Duodenal mucosa (tissue), 2 donors: ENCODE results near the gene DYNC1I2.

ENCODE experiments used
- H3K27ac ChIP-seq: one replicate; pipeline ENCODE4 v1.7.0; 2013; ENCODE audit warnings: low read depth, low read length
- H3K27me3 ChIP-seq, 2 donors: one replicate each; pipeline ENCODE4 v1.7.0; 2013; ENCODE audit warnings: low read length in 2 of 2, control low read depth in 1 of 2; ENCODE audit not compliant: insufficient read depth in 2 of 2, control insufficient read depth in 1 of 2
- H3K36me3 ChIP-seq, 2 donors: one replicate each; pipeline ENCODE4 v1.7.0; 2013; ENCODE audit warnings: low read length in 2 of 2, control low read depth in 1 of 2; ENCODE audit not compliant: insufficient read depth in 2 of 2, control insufficient read depth in 1 of 2
- H3K4me1 ChIP-seq, 2 donors: one replicate each; pipeline ENCODE4 v1.7.0; 2013; ENCODE audit warnings: low read length in 2 of 2, control low read depth in 1 of 2; ENCODE audit not compliant: insufficient read depth in 2 of 2, control insufficient read depth in 1 of 2
- H3K4me3 ChIP-seq, 2 donors: one replicate each; pipeline ENCODE4 v1.7.0; 2013; ENCODE audit warnings: low read length in 2 of 2, low read depth in 1 of 2
- H3K9ac ChIP-seq, 2 donors: one replicate each; pipeline ENCODE4 v1.7.0; 2013; ENCODE audit warnings: low read length in 2 of 2, low read depth in 1 of 2
- H3K9me3 ChIP-seq, 2 donors: one replicate each; pipeline ENCODE4 v1.7.0; 2013; ENCODE audit warnings: low read length in 2 of 2, control low read depth in 1 of 2; ENCODE audit not compliant: control insufficient read depth in 1 of 2

DYNC1I2 gene

GRCh38 chr2:171711351-171711750 is 24.1 kb downstream of the DYNC1I2 start:
- H3K4me1 ChIP-seq, result no peaks in the 10 kb centered on the region
- no peak overlapping the region for H3K27ac ChIP-seq
- peaks cover 7 to 10% of the 10 kb centered on the region in 2 donors for H3K36me3 ChIP-seq
- no peaks in the 10 kb centered on the region for H3K27me3 ChIP-seq
- H3K4me3 ChIP-seq, result no peak overlapping the region
- no peaks in the 10 kb centered on the region for H3K9me3 ChIP-seq
- no peak overlapping the region for H3K9ac ChIP-seq

- Histone ChIP-seq H3K36me3 (peaks cover 10 to 13% of the 10 kb centered on the region in 2 donors), H3K4me3 (no peak overlapping the region), H3K27me3 (no peaks in the 10 kb centered on the region), H3K9me3 (no peaks in the 10 kb centered on the region), H3K9ac (no peak overlapping the region), H3K4me1 (no peaks in the 10 kb centered on the region), H3K27ac (no peak overlapping the region)
Measured at GRCh38 chr2:171712051-171712450, 24.8 kb downstream of the DYNC1I2 start.

- peaks cover 9 to 23% of the 10 kb centered on the region in 2 donors for H3K36me3 ChIP-seq
- no peak overlapping the region for H3K9ac ChIP-seq
- H3K4me3 ChIP-seq, result no peak overlapping the region
- no peak overlapping the region for H3K27ac ChIP-seq
- H3K4me1 ChIP-seq, result no peaks in the 10 kb centered on the region
- H3K27me3 ChIP-seq, result no peaks in the 10 kb centered on the region
- H3K9me3 ChIP-seq, result no peaks in the 10 kb centered on the region
Measured at GRCh38 chr2:171718720-171719119, 31.5 kb downstream of the DYNC1I2 start.

GRCh38 chr2:171719660-171720059 is 32.4 kb downstream of the DYNC1I2 start:
- Histone ChIP-seq H3K27ac (no peak overlapping the region), H3K4me3 (no peak overlapping the region), H3K9ac (no peak overlapping the region), H3K4me1 (no peaks in the 10 kb centered on the region), H3K27me3 (no peaks in the 10 kb centered on the region), H3K9me3 (no peaks in the 10 kb centered on the region), H3K36me3 (peaks cover 9 to 32% of the 10 kb centered on the region in 2 donors)

GRCh38 chr2:171723716-171724683 is 36.7 kb downstream of the DYNC1I2 start:
- Histone ChIP-seq H3K9me3 (no peaks in the 10 kb centered on the region), H3K4me1 (no peaks in the 10 kb centered on the region), H3K27me3 (no peaks in the 10 kb centered on the region), H3K4me3 (no peak overlapping the region), H3K27ac (no peak overlapping the region), H3K9ac (no peak overlapping the region), H3K36me3 (peaks cover 10 to 36% of the 10 kb centered on the region in 2 donors)

- no peak overlapping the region for H3K27ac ChIP-seq
- no peaks in the 10 kb centered on the region for H3K9me3 ChIP-seq
- peaks cover 26 to 61% of the 10 kb centered on the region in 2 donors for H3K36me3 ChIP-seq
Measured at GRCh38 chr2:171726847-171727450, 39.7 kb downstream of the DYNC1I2 start.

GRCh38 chr2:171728989-171729951 is 42.0 kb downstream of the DYNC1I2 start:
- Histone ChIP-seq H3K9ac (no peak overlapping the region), H3K4me1 (no peaks in the 10 kb centered on the region), H3K27me3 (no peaks in the 10 kb centered on the region)

More at GRCh38 chr2:171726847-171727450, 39.7 kb downstream of the DYNC1I2 start:
- no peak overlapping the region for H3K9ac ChIP-seq
- no peaks in the 10 kb centered on the region for H3K27me3 ChIP-seq
- no peaks in the 10 kb centered on the region for H3K4me1 ChIP-seq
- no peak overlapping the region for H3K4me3 ChIP-seq

GRCh38 chr2:171729952-171730317 is 42.7 kb downstream of the DYNC1I2 start:
- Histone ChIP-seq H3K4me3 (no peak overlapping the region), H3K27ac (no peak overlapping the region), H3K36me3 (peaks cover 26 to 68% of the 10 kb centered on the region in 2 donors), H3K9me3 (no peaks in the 10 kb centered on the region), H3K9ac (no peak overlapping the region), H3K4me1 (no peaks in the 10 kb centered on the region), H3K27me3 (no peaks in the 10 kb centered on the region)

More at GRCh38 chr2:171728989-171729951, 42.0 kb downstream of the DYNC1I2 start:
- H3K9me3 ChIP-seq, result no peaks in the 10 kb centered on the region
- no peak overlapping the region for H3K4me3 ChIP-seq
- H3K27ac ChIP-seq, result no peak overlapping the region
- H3K36me3 ChIP-seq, result peaks cover 26 to 66% of the 10 kb centered on the region in 2 donors

GRCh38 chr2:171735991-171736710 is 48.9 kb downstream of the DYNC1I2 start:
- H3K4me3 ChIP-seq, result no peak overlapping the region
- no peaks in the 10 kb centered on the region for H3K9me3 ChIP-seq
- no peaks in the 10 kb centered on the region for H3K4me1 ChIP-seq
- H3K9ac ChIP-seq, result no peak overlapping the region
- H3K36me3 ChIP-seq, result peaks cover 26 to 46% of the 10 kb centered on the region in 2 donors
- H3K27ac ChIP-seq, result no peak overlapping the region
- no peaks in the 10 kb centered on the region for H3K27me3 ChIP-seq
